Measurements from ENCODE around the gene FIGNL2.
A peak's percentile ranks its signal among the peaks of the same experiment; 100 is the strongest.

The FIGNL2 gene

GRCh38 chr12:51895378-51896135 is 47.0 kb upstream of the FIGNL2 start:
- no CpG with 5 or more reads among the region's 8 CpGs for WGBS, 2 donors (ENCODE audit: extremely low coverage in 2 of 2, insufficient read length in 2 of 2, insufficient replicate concordance in 1 of 2)
- no peak overlapping the region for H3K23ac ChIP-seq (ENCODE audit: low read depth, low read length, poor library complexity)

GRCh38 chr12:51893786-51894185 is 45.3 kb upstream of the FIGNL2 start:
- Histone ChIP-seq H2AK5ac (ENCODE audit: low read depth, low read length) (no peak overlapping the region), H3K79me1 (ENCODE audit: low read depth, low read length) (no peaks in the 10 kb centered on the region), H3K27me3 (ENCODE audit: control insufficient read depth in 3 of 3, insufficient read depth in 3 of 3, low read depth in 1 of 3, low read length in 3 of 3) (peaks cover 0 to 29% (median 0%) of the 10 kb centered on the region in 3 experiments), H2BK12ac (ENCODE audit: low read length) (no peak overlapping the region), H3K4me1 (ENCODE audit: control insufficient read depth in 2 of 2, insufficient read depth in 1 of 2, low read depth in 1 of 2, low read length in 2 of 2) (peaks cover 0 to 13% of the 10 kb centered on the region in 2 donors), H3K9me3 (replicated peaks in 1 of 2; ENCODE audit: control insufficient read depth in 2 of 2, insufficient read depth in 1 of 2, low read depth in 1 of 2, low read length in 2 of 2) (no peaks in the 10 kb centered on the region), H2BK15ac (ENCODE audit: low read length) (no peak overlapping the region), H3K27ac (replicated peaks; ENCODE audit: low read length) (no peak overlapping the region), H3K36me3 (replicated peaks in 1 of 2; ENCODE audit: control insufficient read depth in 2 of 2, insufficient read depth in 2 of 2, low read length in 2 of 2) (no peaks in the 10 kb centered on the region), H3K18ac (ENCODE audit: low read length) (no peak overlapping the region), H3K23ac (ENCODE audit: low read depth, low read length, poor library complexity) (no peak overlapping the region), H4K91ac (ENCODE audit: low read depth, low read length, poor library complexity) (no peak overlapping the region), H4K8ac (ENCODE audit: low read depth, low read length) (no peak overlapping the region), H3K4ac (ENCODE audit: low read length) (no peak overlapping the region), H2AFZ (ENCODE audit: low read length) (no peak overlapping the region), H3K4me3 (ENCODE audit: low read length in 2 of 2) (no peak overlapping the region), H3K4me2 (ENCODE audit: insufficient read depth, low read length, poor library complexity, severe bottlenecking) (no peak overlapping the region), H2BK5ac (ENCODE audit: low read length) (no peak overlapping the region), H2BK120ac (ENCODE audit: low read depth, low read length) (no peak overlapping the region), H3K9ac (ENCODE audit: low read depth, low read length, poor library complexity) (no peak overlapping the region), H3K14ac (ENCODE audit: low read length) (no peak overlapping the region)
- no CpG with 5 or more reads among the region's 6 CpGs for WGBS, 2 donors (ENCODE audit: extremely low coverage in 2 of 2, insufficient read length in 2 of 2, insufficient replicate concordance in 1 of 2)
- DNase-seq (ENCODE audit: low spot score) = no peak

More at GRCh38 chr12:51895378-51896135, 47.0 kb upstream of the FIGNL2 start:
- Histone ChIP-seq H3K4me1 (ENCODE audit: control insufficient read depth in 2 of 2, insufficient read depth in 1 of 2, low read depth in 1 of 2, low read length in 2 of 2) (peaks cover 0 to 11% of the 10 kb centered on the region in 2 donors), H2BK120ac (ENCODE audit: low read depth, low read length) (peak overlapping the region; percentile 63), H3K4me2 (ENCODE audit: insufficient read depth, low read length, poor library complexity, severe bottlenecking) (no peak overlapping the region), H2AK5ac (ENCODE audit: low read depth, low read length) (peak overlapping the region; percentile 95), H3K27ac (replicated peaks; ENCODE audit: low read length) (no peak overlapping the region), H3K18ac (ENCODE audit: low read length) (peak overlapping the region; percentile 96), H2BK15ac (ENCODE audit: low read length) (peak overlapping the region; percentile 86), H3K4me3 (ENCODE audit: low read length in 2 of 2) (peak overlapping the region in 1 of 2 donors; percentile 4), H2AFZ (ENCODE audit: low read length) (peak overlapping the region; percentile 46), H3K9ac (ENCODE audit: low read depth, low read length, poor library complexity) (no peak overlapping the region), H2BK12ac (ENCODE audit: low read length) (peak overlapping the region; percentile 98), H3K9me3 (replicated peaks in 1 of 2; ENCODE audit: control insufficient read depth in 2 of 2, insufficient read depth in 1 of 2, low read depth in 1 of 2, low read length in 2 of 2) (no peaks in the 10 kb centered on the region), H3K4ac (ENCODE audit: low read length) (no peak overlapping the region), H3K36me3 (replicated peaks in 1 of 2; ENCODE audit: control insufficient read depth in 2 of 2, insufficient read depth in 2 of 2, low read length in 2 of 2) (no peaks in the 10 kb centered on the region), H4K8ac (ENCODE audit: low read depth, low read length) (peak overlapping the region; percentile 58), H3K79me1 (ENCODE audit: low read depth, low read length) (no peaks in the 10 kb centered on the region), H2BK5ac (ENCODE audit: low read length) (peak overlapping the region; percentile 90), H4K91ac (ENCODE audit: low read depth, low read length, poor library complexity) (peak overlapping the region; percentile 74), H3K27me3 (ENCODE audit: control insufficient read depth in 3 of 3, insufficient read depth in 3 of 3, low read depth in 1 of 3, low read length in 3 of 3) (peaks cover 0 to 23% (median 0%) of the 10 kb centered on the region in 3 experiments), H3K14ac (ENCODE audit: low read length) (peak overlapping the region; percentile 11)
- no peak for DNase-seq (ENCODE audit: low spot score)

GRCh38 chr12:51891843-51892242 is 43.3 kb upstream of the FIGNL2 start:
- DNase-seq (ENCODE audit: low spot score) = no peak
- H3K9ac ChIP-seq (ENCODE audit: low read depth, low read length, poor library complexity) = no peak overlapping the region
- H3K4me3 ChIP-seq (ENCODE audit: low read length in 2 of 2) = no peak overlapping the region
- H2BK5ac ChIP-seq (ENCODE audit: low read length) = no peak overlapping the region
- H3K18ac ChIP-seq (ENCODE audit: low read length) = no peak overlapping the region
- H3K4me2 ChIP-seq (ENCODE audit: insufficient read depth, low read length, poor library complexity, severe bottlenecking) = no peak overlapping the region
- H3K9me3 ChIP-seq (replicated peaks in 1 of 2; ENCODE audit: control insufficient read depth in 2 of 2, insufficient read depth in 1 of 2, low read depth in 1 of 2, low read length in 2 of 2) = no peaks in the 10 kb centered on the region
- H3K14ac ChIP-seq (ENCODE audit: low read length) = no peak overlapping the region
- H3K4me1 ChIP-seq (ENCODE audit: control insufficient read depth in 2 of 2, insufficient read depth in 1 of 2, low read depth in 1 of 2, low read length in 2 of 2) = peaks cover 0 to 13% of the 10 kb centered on the region in 2 donors
- H3K4ac ChIP-seq (ENCODE audit: low read length) = no peak overlapping the region
- no peak overlapping the region for H2AFZ ChIP-seq (ENCODE audit: low read length)
- H3K23ac ChIP-seq (ENCODE audit: low read depth, low read length, poor library complexity) = no peak overlapping the region
- no peak overlapping the region for H2BK15ac ChIP-seq (ENCODE audit: low read length)
- H3K79me1 ChIP-seq (ENCODE audit: low read depth, low read length) = no peaks in the 10 kb centered on the region
- H3K36me3 ChIP-seq (replicated peaks in 1 of 2; ENCODE audit: control insufficient read depth in 2 of 2, insufficient read depth in 2 of 2, low read length in 2 of 2) = no peaks in the 10 kb centered on the region
- H3K27ac ChIP-seq (replicated peaks; ENCODE audit: low read length) = no peak overlapping the region
- no peak overlapping the region for H4K91ac ChIP-seq (ENCODE audit: low read depth, low read length, poor library complexity)
- peaks cover 0 to 21% (median 0%) of the 10 kb centered on the region in 3 experiments for H3K27me3 ChIP-seq (ENCODE audit: control insufficient read depth in 3 of 3, insufficient read depth in 3 of 3, low read depth in 1 of 3, low read length in 3 of 3)
- no peak overlapping the region for H2AK5ac ChIP-seq (ENCODE audit: low read depth, low read length)
- no peak overlapping the region for H2BK12ac ChIP-seq (ENCODE audit: low read length)
- no peak overlapping the region for H4K8ac ChIP-seq (ENCODE audit: low read depth, low read length)
- H2BK120ac ChIP-seq (ENCODE audit: low read depth, low read length) = no peak overlapping the region

GRCh38 chr12:51890511-51891171 is 42.1 kb upstream of the FIGNL2 start:
- no peak overlapping the region for H4K8ac ChIP-seq (ENCODE audit: low read depth, low read length)
- H2BK5ac ChIP-seq (ENCODE audit: low read length) = no peak overlapping the region
- no peak overlapping the region for H3K27ac ChIP-seq (replicated peaks; ENCODE audit: low read length)
- peaks cover 0 to 2% of the 10 kb centered on the region in 2 donors for H3K9me3 ChIP-seq (replicated peaks in 1 of 2; ENCODE audit: control insufficient read depth in 2 of 2, insufficient read depth in 1 of 2, low read depth in 1 of 2, low read length in 2 of 2)
- H3K23ac ChIP-seq (ENCODE audit: low read depth, low read length, poor library complexity) = peak overlapping the region; percentile 57
- peaks cover 0 to 10% (median 0%) of the 10 kb centered on the region in 3 experiments for H3K27me3 ChIP-seq (ENCODE audit: control insufficient read depth in 3 of 3, insufficient read depth in 3 of 3, low read depth in 1 of 3, low read length in 3 of 3)
- H2AK5ac ChIP-seq (ENCODE audit: low read depth, low read length) = peak overlapping the region; percentile 86
- no peaks in the 10 kb centered on the region for H3K79me1 ChIP-seq (ENCODE audit: low read depth, low read length)
- H3K14ac ChIP-seq (ENCODE audit: low read length) = peak overlapping the region; percentile 82
- no peak overlapping the region for H3K18ac ChIP-seq (ENCODE audit: low read length)
- peak overlapping the region; percentile 41 for H3K4ac ChIP-seq (ENCODE audit: low read length)
- no peak overlapping the region for H3K4me2 ChIP-seq (ENCODE audit: insufficient read depth, low read length, poor library complexity, severe bottlenecking)
- H2BK120ac ChIP-seq (ENCODE audit: low read depth, low read length) = no peak overlapping the region
- no peak for DNase-seq (ENCODE audit: low spot score)
- no peak overlapping the region for H2BK12ac ChIP-seq (ENCODE audit: low read length)
- no CpG with 5 or more reads among the region's 22 CpGs for WGBS, 2 donors (ENCODE audit: extremely low coverage in 2 of 2, insufficient read length in 2 of 2, insufficient replicate concordance in 1 of 2)
- H2AFZ ChIP-seq (ENCODE audit: low read length) = peak overlapping the region; percentile 15
- H3K4me3 ChIP-seq (ENCODE audit: low read length in 2 of 2) = no peak overlapping the region
- no peaks in the 10 kb centered on the region for H3K36me3 ChIP-seq (replicated peaks in 1 of 2; ENCODE audit: control insufficient read depth in 2 of 2, insufficient read depth in 2 of 2, low read length in 2 of 2)
- no peak overlapping the region for H4K91ac ChIP-seq (ENCODE audit: low read depth, low read length, poor library complexity)
- peaks cover 0 to 12% of the 10 kb centered on the region in 2 donors for H3K4me1 ChIP-seq (ENCODE audit: control insufficient read depth in 2 of 2, insufficient read depth in 1 of 2, low read depth in 1 of 2, low read length in 2 of 2)
- H2BK15ac ChIP-seq (ENCODE audit: low read length) = peak overlapping the region; percentile 68
- no peak overlapping the region for H3K9ac ChIP-seq (ENCODE audit: low read depth, low read length, poor library complexity)
